GM19463 (cell line): ENCODE results near the gene DUSP15.
"Not testable (repeated sequence)": the region's sequence is repeated elsewhere in the genome, so short reads cannot be mapped to it uniquely, and the experiment has no call there.

Source experiments
- ATAC-seq: cut with Tn5 transposase; IDR thresholded peaks from one replicate; pipeline ENCODE4 v1.9.1; 2021; ENCODE audit warnings: mild to moderate bottlenecking, moderate library complexity; ENCODE audit not compliant: unreplicated experiment

Gene DUSP15

DNA sequence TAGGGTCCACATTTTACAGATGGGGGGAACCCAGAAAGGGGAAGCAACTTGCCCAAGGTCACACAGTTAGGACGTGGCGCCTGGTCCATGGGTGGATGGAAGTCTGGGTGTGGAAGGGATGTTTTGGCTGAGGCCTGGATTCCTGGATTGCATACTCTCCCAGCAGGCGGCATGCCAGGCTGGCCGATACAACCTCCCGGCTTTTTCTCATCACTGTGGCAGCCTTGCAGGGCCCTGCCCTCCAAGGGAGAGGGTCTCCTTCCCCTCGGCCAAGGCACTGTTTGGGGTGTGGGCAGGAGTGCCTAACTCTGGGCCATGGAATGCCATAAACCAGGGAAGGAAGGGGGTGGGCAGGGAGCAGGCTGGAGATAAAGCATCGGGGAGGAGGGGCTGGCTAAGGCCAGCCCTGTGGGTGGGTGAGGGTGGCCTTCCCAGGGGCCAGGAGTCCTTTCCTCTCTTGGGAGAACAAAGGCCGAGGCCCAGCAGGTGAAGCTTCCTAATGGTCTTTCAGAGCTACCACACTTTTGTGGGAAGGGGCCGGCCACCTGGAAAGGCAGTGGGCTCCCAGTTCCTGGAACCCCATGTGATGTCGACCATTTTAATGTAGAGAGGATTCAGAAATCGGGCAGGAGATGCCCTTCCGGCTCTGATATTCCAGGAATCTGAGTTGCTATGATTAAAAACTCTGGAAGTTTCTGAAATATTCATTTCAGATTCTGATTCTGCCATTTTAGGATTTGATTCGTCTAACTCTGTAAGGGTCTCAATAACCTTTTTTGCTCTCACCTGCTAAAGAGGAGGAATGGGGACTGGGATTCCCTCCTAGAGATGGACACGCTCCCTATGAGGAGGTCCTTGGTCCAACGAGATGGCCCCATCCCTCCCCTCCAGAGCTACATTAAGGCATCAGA lies 29.2 kb downstream of the DUSP15 start:
- no peak for ATAC-seq

DNA sequence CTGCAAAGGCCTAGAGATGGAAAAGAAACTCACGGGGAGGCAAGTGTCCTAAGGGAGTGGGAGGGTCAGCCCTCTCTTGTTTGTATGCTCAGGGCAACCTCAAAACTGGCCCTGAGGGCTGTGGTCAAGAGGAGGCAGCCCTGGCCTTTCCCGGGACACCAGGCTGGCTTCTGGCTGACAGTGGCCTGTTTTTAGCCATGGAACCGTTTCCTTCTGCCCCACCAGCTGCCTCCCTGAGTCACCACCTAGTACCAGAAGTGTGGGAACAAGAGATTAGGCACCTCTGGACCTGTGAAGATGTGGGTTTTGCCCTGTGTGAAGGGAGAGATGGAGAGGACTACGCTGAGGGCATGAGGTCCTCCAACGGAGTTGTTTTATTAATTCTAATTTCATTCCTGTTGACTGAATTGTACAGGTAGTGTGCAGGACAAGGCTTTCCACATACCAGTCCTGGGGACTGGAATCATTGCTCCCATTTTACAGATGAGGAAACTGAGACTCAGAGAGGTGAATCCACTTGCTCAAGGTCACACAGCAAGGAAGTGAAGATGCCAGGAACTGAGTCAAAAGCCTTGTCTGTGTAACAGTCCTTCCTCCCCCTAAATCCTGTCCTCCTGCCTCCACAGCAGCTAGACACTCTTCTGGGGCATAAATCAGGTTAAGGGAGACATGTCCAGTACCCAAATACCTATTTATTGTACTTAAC lies 30.4 kb downstream of the DUSP15 start:
- no peak for ATAC-seq

DNA sequence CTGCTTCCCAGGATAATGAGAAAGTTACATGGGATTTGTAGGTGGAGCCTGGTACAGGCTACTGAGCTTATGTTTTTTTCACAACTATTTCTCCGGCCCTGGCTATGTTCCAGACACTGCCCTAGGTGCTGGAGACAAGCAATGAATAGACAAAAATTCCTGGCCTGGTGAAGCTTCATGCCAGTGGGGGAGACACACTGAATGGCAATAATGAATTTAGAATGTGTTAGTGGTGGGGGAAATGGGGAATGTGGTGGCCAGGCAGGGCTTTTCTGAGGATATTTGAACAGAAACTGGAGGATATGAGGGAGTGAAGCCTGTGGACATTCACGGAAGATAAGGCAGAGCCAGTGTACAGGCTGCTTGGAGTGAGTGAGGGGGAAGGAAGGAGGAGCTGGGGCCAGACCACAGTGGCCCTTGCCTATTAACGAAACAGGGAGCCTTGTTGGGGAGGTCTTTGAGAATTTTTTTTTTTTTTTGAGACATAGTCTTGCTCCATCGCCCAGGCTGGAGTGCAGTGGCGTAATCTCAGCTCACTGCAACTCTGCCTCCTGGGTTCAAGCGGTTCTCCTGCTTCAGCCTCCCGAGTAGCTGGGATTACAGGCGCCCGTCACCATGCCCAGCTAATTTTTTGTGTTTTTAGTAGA lies 31.6 kb downstream of the DUSP15 start:
- no peak for ATAC-seq

DNA sequence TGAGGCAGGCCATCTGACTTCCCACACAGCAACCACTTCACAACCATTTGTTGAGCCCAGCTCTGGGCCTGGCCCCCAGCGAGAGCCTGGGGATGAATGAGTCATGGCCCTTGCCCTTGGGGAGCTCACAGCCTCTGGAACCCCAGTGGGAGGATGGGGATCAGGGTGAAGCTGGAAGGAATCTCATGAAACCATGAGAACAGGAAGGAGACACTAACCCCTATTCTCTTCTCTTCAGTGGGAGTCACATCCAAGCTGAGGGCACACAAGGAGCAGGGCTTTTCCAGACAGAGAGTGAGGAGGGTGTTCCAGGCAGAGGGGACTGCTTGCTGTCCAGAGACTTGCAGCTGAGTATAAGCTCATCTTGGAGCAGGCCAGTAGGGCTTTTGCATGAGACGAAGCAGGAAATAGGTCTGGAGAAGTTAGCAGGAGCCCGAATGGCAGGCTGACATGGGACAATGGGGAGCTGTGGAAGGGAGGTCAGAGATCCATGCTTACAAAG lies 32.4 kb downstream of the DUSP15 start:
- ATAC-seq, result no peak

DNA sequence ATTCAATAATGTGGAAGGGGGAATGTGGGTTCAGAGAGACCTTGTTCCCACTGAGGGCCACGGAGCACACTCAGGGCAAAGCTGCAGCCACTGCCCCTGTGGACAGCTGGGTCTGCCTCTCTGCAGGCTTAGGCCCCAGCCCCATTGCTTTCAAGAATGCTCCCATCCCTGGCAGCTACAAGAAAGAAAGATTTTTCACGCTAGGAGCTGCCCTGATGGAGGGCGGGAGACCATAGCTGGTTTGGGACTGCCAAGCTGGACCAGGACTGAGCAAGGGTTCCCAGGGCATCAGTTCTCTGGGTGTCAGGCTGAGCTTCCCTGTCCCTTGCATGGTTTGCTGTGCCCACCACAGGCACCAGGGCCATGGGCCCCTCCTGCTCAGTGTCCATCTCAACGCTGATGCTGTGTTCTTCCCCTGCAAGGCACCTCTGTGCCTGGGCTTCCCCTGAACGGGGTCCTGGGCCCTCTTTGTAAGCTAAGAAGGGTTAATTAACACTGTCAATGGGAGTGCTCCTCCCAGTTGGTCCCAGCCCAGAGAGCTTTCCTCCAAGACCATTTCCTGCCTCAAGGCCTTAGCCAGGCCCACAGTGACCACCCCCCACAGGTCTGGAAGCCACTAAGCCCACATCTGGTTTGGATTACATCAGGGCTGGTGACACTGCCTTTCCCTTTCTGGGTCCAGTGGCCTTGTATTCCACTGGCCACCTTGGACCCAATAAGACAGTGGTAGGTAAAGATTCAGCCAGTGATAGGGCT lies 33.3 kb downstream of the DUSP15 start:
- ATAC-seq, result no peak

DNA sequence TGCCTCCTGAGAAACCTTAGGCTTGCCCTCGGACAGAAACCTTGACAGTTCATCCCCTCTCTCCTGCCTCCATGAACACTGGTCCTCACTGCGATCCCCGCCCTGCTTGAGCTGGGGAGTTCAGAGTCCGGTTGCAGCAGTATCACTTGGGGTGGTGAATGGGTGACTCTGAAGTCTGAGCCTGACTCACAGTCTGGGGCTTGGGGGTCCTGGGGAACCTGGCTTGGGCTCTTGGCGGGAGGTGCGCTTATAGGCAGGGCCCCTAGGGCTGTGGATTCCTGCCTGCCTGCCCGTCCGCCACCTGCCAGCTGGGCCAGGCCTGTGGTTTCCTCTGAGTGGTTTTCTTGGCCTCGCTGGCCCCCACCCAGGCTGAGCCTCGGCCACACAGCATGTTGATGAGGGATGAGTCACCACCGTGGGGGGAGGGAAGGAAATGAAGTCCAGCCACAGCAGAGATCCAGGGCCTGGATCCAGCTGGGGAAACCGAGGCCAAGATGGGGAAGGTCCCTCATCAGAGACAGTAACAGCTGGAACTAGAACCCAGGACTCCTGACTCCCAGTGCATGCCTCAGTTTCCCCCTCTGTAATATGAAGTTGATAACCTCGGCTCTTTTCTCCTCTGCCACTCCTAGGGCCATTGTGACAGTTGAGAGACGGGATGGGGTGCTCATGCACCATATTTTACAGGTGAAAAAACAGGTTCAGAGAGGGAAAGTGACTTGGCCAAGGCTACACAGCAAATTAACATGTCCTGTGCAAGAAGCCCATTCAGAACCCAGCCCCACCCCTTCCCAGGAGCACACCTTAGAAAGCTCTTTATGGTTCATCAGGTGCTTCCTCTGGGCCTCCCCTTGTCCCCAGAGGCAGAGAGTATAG lies 34.1 kb downstream of the DUSP15 start:
- ATAC-seq, result peak; percentile 92

DNA sequence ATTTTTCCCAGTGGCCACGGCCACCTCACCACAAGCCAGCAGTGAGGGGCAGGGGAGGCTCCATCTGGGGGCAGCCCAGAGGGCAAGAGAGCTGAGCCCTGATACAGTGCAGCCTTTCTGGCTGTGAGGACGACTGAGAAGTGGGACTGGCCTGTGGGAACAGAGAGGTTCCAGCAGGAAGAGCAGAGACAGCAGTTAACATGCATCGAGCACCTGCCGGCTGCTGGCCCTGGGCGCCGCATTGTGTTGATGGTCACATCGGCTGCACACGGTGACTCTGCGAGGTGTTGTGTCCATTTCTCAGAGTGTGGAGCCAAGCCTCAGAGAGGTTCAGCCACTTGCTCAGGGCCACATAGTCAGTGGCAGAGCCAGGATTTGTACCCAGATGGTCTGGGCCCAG lies 34.8 kb downstream of the DUSP15 start:
- ATAC-seq, result no peak

DNA sequence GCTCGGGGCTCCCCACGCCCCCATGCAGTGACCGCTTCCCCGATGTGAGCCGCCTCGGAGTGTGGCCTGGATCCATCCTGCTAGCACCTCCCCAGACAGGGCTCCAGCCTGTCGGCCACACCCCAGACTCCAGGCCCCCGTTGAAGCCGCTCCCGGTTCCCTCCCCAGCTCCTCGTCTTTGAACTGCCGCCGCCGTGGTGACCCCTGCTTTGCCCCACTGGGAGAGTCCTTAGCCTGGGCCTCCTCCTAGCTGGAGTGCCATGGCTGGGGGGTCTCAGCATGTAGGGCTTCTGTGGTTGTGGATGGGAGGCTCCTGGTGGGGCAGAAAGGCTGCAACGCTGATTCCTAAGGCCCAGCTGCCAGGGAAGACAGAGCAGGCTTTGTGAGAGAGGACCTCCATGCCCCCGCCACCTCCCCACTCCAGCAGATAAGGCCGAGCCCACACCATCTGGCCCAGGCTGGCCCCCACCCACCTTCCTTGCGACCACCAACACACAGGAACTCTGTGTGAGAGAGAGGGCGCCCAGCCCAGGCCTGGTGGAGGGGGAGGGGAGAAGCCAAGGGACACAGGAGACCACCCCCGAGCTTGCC lies 36.3 kb downstream of the DUSP15 start:
- no peak for ATAC-seq

DNA sequence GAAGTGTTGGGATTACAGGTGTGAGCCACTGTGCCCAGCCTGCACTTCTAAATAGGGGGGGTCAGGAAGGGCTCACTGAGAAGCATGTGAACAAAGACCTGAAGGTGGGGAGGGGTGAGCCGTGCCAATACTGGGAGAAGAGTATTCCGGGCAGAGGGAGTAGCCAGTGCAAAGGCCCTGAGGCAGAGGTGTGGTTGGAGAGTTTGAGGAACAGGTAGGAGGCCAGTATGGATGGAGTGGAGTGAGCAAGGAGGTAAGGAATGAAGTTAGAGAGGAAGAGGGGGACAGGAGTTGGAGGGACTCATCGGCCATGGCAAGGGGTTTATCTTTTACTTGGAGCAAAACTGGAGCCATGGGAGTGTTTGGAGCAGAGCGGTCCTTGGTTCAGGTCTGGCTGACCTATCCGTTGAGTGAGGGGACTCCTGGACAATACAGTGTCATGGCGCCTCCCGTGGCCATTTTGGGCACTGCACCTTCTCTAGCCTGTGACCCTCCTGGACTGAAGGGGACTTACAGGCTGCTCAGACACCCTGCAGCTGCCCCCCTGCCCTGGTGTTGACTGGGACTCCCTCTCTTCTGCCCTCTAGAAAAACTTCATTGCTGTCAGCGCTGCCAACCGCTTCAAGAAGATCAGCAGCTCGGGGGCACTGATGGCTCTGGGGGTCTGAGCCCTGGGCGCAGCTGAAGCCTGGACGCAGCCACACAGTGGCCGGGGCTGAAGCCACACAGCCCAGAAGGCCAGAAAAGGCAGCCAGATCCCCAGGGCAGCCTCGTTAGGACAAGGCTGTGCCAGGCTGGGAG lies 37.0 kb downstream of the DUSP15 start:
- no peak for ATAC-seq

DNA sequence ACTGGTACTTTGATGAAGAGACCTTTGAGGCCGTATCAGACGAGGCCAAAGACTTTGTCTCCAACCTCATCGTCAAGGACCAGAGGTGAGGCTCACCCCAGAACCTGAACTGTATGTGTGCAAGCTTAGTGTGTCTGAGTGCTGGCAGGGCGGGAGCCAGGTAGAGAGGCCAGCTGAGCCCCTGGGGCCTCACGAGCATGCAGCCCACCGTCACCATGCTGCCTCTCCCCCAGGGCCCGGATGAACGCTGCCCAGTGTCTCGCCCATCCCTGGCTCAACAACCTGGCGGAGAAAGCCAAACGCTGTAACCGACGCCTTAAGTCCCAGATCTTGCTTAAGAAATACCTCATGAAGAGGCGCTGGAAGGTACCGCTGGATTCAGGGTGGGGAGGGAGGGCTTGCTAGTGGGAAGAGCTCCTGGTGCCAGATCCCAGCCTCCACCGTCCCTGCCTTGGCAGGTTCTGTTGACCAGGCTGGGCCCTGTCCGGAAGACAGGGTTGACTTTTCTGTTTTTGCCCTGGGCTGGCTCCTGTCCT lies 38.5 kb downstream of the DUSP15 start:
- no peak for ATAC-seq

DNA sequence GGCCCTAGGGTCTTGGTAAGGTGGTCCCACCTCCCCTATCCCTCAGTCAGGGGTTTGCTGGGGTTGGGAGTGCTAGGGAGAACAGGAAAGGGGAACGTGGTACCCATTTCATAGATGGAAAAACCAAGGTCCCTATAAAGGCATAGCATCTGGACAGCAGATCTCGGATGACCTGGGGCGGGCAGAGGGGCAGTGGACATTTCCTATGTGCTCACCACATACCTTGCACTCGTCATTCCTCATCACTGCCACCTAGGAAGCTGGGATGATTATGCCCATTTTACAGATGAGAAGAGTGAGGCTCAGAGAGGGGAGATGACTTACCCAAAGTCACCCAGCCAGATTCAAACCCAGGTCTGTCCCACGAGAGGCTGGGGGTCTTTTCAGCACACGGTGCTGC lies 39.1 kb downstream of the DUSP15 start:
- ATAC-seq, result no peak

DNA sequence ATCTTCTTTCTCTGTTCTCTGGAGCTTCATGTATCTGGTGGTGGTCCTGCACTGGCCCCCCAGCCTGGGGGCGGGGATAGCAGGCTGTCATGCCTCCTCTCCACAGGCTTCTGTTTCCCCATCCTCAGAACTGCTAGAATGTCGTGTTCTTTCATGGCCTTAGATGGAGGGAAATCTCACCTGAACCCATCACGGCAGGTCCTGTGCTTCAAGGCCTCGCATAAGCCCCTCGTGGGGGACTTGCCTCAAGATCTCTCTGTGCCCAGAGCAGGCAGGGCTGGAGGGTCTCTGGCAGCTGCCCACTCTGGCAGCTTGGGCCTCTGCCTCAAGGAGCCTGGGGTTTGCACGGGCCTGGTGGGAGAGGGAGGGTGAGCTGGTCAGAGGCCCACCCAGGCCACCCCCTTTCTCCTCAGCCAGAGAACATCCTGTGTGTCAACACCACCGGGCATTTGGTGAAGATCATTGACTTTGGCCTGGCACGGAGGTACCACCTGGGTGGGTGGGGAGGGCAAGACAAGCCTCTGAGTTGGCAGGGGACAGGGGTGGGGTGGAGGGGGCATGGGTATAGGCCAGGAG lies 39.8 kb downstream of the DUSP15 start:
- ATAC-seq, result no peak

DNA sequence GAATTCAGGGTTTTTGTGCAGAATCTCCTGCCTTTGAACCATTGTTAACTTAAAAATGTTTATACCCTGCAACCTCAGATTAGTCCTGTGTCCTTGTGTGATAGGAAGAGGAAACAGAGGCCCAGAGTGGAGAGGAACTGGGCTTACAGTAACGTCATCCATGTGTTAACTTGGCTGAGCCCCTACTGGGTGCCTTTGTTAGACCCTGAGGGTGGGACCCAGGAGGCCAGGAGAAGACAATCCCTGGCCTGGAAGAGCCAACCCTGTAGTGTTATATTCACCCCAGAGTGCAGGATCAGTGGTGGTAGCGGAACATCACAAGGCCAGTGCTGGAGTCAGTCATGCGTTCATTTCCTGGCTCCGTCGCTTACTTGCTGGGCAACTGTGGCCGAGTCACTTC lies 40.6 kb downstream of the DUSP15 start:
- no peak for ATAC-seq

DNA sequence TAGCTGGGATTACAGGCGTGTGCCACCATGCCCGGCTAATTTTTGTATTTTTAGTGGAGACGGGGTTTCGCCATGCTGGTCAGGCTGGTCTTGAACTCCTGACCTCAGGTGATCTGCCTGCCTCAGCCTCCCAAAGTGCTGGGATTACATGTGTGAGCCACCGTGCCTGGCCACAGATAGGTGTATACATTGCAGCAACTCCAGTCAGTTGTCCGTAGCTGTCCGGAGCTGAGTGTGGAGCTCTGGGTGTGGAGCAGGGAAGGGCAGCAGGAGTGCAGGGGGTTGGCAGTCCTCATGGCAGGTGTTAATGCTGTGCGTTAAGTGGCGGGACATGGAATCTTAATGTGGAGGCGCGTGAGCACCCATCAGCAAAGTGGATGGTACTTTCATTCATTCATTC lies 42.3 kb downstream of the DUSP15 start:
- ATAC-seq, result not testable (repeated sequence)

DNA sequence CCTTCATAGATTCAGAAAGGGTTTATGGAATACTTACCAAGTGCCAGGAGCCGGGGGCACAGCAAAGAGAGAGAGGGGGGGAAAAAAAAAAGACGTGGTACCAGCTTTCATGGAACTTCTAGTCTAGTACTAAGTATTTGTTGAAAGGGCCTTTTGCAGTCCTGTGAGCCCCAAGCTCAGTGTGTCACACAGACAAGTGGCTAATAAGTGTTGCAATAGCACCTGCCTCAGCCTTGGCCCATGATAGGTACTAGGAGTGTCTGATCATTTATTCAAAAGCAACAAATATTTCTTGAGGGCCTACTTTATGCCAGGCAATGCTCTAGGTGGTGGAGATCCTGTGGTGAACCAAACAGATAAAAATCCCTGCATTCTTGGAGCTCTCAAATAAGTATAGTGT lies 43.3 kb downstream of the DUSP15 start:
- no peak for ATAC-seq

DNA sequence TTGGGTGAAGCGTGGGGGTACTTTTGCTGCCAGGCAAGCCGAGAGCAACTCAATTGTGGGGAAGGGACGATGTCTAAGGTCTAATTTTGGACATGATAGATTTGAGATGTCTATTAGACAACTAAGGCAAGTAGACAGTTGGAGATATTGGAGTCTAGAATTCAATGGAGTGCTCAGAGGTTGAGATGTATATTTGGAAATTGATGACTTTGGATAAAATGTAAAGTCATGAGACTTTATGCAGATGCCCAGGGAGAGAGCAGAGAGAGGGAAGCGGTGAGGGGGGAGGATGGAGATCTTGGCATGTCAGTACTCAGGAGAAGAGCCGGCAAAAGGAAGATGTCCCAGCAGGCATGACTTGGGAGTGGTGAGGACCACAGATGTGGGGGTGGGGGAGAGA lies 44.3 kb downstream of the DUSP15 start:
- no peak for ATAC-seq

DNA sequence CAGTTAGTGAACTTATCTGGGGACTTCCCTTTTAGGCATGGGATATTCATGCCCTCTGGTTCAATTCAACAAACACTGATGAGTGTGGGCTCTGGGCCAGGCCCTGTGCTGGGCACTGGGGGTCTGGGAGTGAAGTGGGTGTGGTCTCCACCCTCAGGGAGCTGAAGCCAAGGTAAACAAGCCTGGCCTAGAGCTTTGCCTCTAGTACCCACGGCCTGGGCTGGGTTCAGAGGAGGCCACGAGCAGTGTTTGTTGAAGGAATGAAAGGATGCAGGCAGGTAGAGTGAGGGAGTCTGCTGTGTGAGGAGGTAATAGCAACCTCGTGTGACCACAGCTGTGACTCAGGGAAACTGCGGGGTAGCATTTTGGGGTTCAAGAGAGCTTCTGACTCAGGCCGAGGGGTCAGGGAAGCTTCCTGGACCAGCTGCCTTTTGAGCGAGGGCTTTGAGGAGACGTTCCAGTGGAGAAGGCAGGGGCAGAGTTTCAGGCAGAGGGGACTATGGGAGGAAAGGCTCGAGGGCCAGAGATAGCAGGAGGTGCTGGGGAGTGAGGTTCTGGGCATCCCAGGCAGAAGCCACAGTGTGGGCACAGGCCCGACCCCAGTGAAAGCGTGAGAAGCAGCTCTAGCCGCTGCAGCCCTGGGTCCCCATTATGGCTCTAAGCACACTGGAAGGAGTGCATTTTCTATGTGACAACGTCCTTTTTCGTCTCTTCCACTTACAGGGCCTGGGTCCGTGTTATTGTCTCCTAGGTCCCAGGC lies 45.6 kb downstream of the DUSP15 start:
- no peak for ATAC-seq
